ENCODE data around the gene C18orf63.
"Not testable (repeated sequence)": the region's sequence is repeated elsewhere in the genome, so short reads cannot be mapped to it uniquely, and the experiment has no call there.

C18orf63 gene

GRCh38 chr18:74299162-74299561, 16.5 kb upstream of the C18orf63 start:
- Histone ChIP-seq H3K4me3 (ENCODE audit: low read depth, low read length) (no peak overlapping the region), H3K27me3 (ENCODE audit: control insufficient read depth, insufficient read depth, low read length) (no peaks in the 10 kb centered on the region), H3K9me3 (ENCODE audit: control insufficient read depth, insufficient read depth, low read depth, low read length) (peaks cover 10% of the 10 kb centered on the region; the same call in 1 of the 2 replicates), H3K4me1 (ENCODE audit: control insufficient read depth, insufficient read depth, low read length) (no peaks in the 10 kb centered on the region), H3K36me3 (ENCODE audit: control insufficient read depth, insufficient read depth, low read length) (no peaks in the 10 kb centered on the region), H3K27ac (ENCODE audit: low read depth, low read length) (no peak overlapping the region), H3K9ac (ENCODE audit: low read length) (no peak overlapping the region)

GRCh38 chr18:74299746-74300145, 15.9 kb upstream of the C18orf63 start:
- Histone ChIP-seq H3K27ac (ENCODE audit: low read depth, low read length) (0 out of 2 replicates have a peak overlapping the region, but pooled peaks have one; percentile 2), H3K36me3 (ENCODE audit: control insufficient read depth, insufficient read depth, low read length) (no peaks in the 10 kb centered on the region), H3K4me3 (ENCODE audit: low read depth, low read length) (no peak overlapping the region), H3K4me1 (ENCODE audit: control insufficient read depth, insufficient read depth, low read length) (no peaks in the 10 kb centered on the region), H3K27me3 (ENCODE audit: control insufficient read depth, insufficient read depth, low read length) (no peaks in the 10 kb centered on the region), H3K9me3 (ENCODE audit: control insufficient read depth, insufficient read depth, low read depth, low read length) (peaks cover 10% of the 10 kb centered on the region; the same call in 1 of the 2 replicates), H3K9ac (ENCODE audit: low read length) (no peak overlapping the region)

- peaks cover 10% of the 10 kb centered on the region; the same call in 1 of the 2 replicates for H3K9me3 ChIP-seq (ENCODE audit: control insufficient read depth, insufficient read depth, low read depth, low read length)
- H3K27me3 ChIP-seq (ENCODE audit: control insufficient read depth, insufficient read depth, low read length) = no peaks in the 10 kb centered on the region
- H3K9ac ChIP-seq (ENCODE audit: low read length) = no peak overlapping the region
- H3K27ac ChIP-seq (ENCODE audit: low read depth, low read length) = no peak overlapping the region
- no peaks in the 10 kb centered on the region for H3K4me1 ChIP-seq (ENCODE audit: control insufficient read depth, insufficient read depth, low read length)
- H3K36me3 ChIP-seq (ENCODE audit: control insufficient read depth, insufficient read depth, low read length) = no peaks in the 10 kb centered on the region
- H3K4me3 ChIP-seq (ENCODE audit: low read depth, low read length) = no peak overlapping the region
These were observed 12.3 kb upstream of the C18orf63 start for GRCh38 chr18:74303306-74303705.

GRCh38 chr18:74303936-74304335, 11.7 kb upstream of the C18orf63 start:
- Histone ChIP-seq H3K36me3 (ENCODE audit: control insufficient read depth, insufficient read depth, low read length) (no peaks in the 10 kb centered on the region), H3K4me1 (ENCODE audit: control insufficient read depth, insufficient read depth, low read length) (no peaks in the 10 kb centered on the region), H3K4me3 (ENCODE audit: low read depth, low read length) (no peak overlapping the region), H3K9ac (ENCODE audit: low read length) (no peak overlapping the region), H3K27me3 (ENCODE audit: control insufficient read depth, insufficient read depth, low read length) (no peaks in the 10 kb centered on the region), H3K27ac (ENCODE audit: low read depth, low read length) (no peak overlapping the region), H3K9me3 (ENCODE audit: control insufficient read depth, insufficient read depth, low read depth, low read length) (peaks cover 10% of the 10 kb centered on the region; the same call in 1 of the 2 replicates)

DNA sequence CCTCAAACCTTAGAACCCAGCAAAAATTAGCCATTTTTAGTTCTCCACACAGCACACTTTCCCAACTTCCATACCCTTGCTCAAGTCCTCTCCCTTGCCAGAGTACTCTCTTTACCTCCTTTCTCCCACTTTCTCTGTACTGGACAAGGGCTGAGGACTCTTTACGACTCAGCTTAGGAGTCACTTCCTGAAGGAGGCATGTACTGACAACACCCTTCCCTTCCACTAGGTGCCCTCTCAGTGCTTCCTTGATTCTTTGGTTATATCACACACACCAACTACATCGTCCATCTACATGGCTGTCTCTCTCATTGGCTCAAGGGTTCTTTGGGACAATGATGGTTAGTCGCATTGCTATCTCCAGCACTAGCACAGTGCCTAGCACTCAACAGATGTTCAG, 5.2 kb upstream of the C18orf63 start:
- Histone ChIP-seq H3K4me3 (ENCODE audit: low read depth, low read length) (no peak overlapping the region), H3K27me3 (ENCODE audit: control insufficient read depth, insufficient read depth, low read length) (no peaks in the 10 kb centered on the region), H3K4me1 (ENCODE audit: control insufficient read depth, insufficient read depth, low read length) (no peaks in the 10 kb centered on the region), H3K36me3 (ENCODE audit: control insufficient read depth, insufficient read depth, low read length) (no peaks in the 10 kb centered on the region), H3K27ac (ENCODE audit: low read depth, low read length) (no peak overlapping the region), H3K9ac (ENCODE audit: low read length) (no peak overlapping the region), H3K9me3 (ENCODE audit: control insufficient read depth, insufficient read depth, low read depth, low read length) (peaks cover 20% of the 10 kb centered on the region)

DNA sequence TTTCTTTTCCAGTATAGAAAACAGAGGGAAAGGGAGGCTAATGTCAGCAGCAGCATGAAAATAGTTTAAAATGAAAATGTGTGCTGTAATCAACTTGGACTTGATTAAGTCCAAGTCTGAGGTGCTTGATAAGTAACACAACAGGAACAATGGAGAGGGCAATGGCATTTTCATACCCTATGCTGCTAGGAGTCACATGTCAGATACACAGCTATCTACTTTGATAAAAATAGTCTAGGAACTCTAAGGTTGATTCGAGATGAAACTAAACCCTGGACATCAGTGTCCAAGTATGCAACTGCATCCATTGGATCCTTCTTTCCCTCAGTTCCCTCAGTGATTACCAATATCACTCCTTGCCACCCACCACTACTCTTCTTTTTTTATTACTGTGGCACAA, 4.6 kb upstream of the C18orf63 start:
- H3K9me3 ChIP-seq (ENCODE audit: control insufficient read depth, insufficient read depth, low read depth, low read length) = peaks cover 20% of the 10 kb centered on the region
- H3K9ac ChIP-seq (ENCODE audit: low read length) = no peak overlapping the region
- H3K4me3 ChIP-seq (ENCODE audit: low read depth, low read length) = no peak overlapping the region
- no peak overlapping the region for H3K27ac ChIP-seq (ENCODE audit: low read depth, low read length)
- H3K4me1 ChIP-seq (ENCODE audit: control insufficient read depth, insufficient read depth, low read length) = no peaks in the 10 kb centered on the region
- no peaks in the 10 kb centered on the region for H3K27me3 ChIP-seq (ENCODE audit: control insufficient read depth, insufficient read depth, low read length)
- no peaks in the 10 kb centered on the region for H3K36me3 ChIP-seq (ENCODE audit: control insufficient read depth, insufficient read depth, low read length)

DNA sequence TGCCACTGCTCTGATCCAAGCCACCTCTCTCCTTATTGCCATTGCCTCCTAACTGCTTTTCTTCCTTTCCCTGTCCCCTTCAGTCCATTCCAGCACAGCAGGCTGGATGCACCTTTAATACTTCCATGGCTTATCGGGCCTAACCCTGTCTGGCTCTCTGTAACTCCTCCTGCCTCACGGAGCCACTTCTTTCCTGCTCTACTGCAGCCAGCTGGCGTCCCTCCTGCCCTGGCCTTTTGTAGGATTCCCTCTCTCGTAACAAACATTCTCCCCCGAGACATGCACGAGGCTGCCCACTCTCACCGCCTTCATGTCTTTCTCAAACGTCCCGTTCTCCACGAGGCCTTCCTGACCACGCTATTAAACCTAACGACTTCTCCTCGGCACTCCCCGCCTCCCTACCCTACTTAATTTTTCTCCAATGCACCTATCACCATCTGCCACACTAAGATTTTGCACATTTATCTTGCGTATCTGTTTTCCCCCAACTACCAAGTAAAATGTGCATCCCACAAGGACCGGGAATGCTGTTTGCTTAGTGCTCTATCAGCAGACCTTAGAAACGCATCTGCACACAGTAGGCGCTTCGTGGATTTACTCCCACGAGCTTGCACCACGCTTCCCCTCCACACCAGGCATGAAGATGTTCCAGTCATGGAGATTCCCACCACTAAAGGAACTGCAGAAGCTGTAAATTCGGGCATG, 728 bp upstream of the C18orf63 start:
- Histone ChIP-seq H3K27me3 (ENCODE audit: control insufficient read depth, insufficient read depth, low read length) (no peaks in the 10 kb centered on the region), H3K9ac (ENCODE audit: low read length) (no peak overlapping the region), H3K36me3 (ENCODE audit: control insufficient read depth, insufficient read depth, low read length) (no peaks in the 10 kb centered on the region), H3K4me3 (ENCODE audit: low read depth, low read length) (no peak overlapping the region), H3K27ac (ENCODE audit: low read depth, low read length) (no peak overlapping the region), H3K4me1 (ENCODE audit: control insufficient read depth, insufficient read depth, low read length) (peaks cover 7% of the 10 kb centered on the region; the same call in 1 of the 2 replicates), H3K9me3 (ENCODE audit: control insufficient read depth, insufficient read depth, low read depth, low read length) (peaks cover 20% of the 10 kb centered on the region)

DNA sequence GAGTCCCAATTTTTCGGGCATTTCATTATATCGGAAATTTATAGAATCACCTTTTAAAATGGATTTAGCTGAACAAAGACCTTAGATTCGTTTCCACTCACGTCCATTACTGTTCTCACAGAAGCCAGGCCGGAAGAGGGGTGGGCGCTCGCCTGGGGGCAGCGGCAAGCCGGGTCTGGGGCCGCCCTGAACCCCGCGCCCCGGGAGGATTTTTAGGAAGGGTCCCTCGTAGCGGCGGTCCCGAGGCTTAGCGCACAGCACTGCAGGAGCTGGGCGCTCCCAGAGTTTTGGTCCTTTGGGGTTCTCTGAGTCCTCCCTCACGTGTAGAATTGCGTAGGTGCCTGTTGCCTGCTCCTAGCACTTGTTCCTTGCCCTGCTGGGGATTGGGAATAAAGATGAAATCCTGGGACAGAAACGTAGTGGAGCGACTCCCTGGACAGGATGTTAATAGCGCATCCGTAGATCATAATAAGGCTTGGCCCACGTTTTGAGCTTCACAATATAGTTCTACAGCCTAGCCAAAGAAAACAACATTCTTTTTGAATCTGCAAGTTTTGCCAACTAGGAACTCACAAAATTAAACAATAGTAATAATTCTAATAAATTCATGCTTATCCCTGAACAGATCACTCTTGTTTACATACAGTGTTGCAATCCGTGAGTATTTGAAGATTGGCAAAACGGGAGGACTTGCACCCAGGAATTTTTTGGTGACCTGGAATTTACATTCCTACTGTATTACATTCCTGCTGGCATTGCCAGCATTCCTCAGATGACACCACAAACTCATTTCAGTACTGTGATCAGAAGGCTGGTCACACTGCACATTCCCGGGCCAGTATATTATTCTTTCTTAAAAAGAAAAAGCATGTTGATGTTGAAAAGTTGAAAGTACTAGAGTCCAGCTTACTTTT, 875 bp downstream of the C18orf63 start:
- Histone ChIP-seq H3K9me3 (ENCODE audit: control insufficient read depth, insufficient read depth, low read depth, low read length) (peaks cover 16% of the 10 kb centered on the region), H3K4me1 (ENCODE audit: control insufficient read depth, insufficient read depth, low read length) (peaks cover 7% of the 10 kb centered on the region; the same call in 1 of the 2 replicates), H3K36me3 (ENCODE audit: control insufficient read depth, insufficient read depth, low read length) (no peaks in the 10 kb centered on the region), H3K27ac (ENCODE audit: low read depth, low read length) (no peak overlapping the region), H3K9ac (ENCODE audit: low read length) (no peak overlapping the region), H3K4me3 (ENCODE audit: low read depth, low read length) (no peak overlapping the region), H3K27me3 (ENCODE audit: control insufficient read depth, insufficient read depth, low read length) (no peaks in the 10 kb centered on the region)

- Histone ChIP-seq H3K27me3 (ENCODE audit: control insufficient read depth, insufficient read depth, low read length) (no peaks in the 10 kb centered on the region), H3K27ac (ENCODE audit: low read depth, low read length) (no peak overlapping the region), H3K36me3 (ENCODE audit: control insufficient read depth, insufficient read depth, low read length) (no peaks in the 10 kb centered on the region), H3K9ac (ENCODE audit: low read length) (no peak overlapping the region), H3K4me1 (ENCODE audit: control insufficient read depth, insufficient read depth, low read length) (no peaks in the 10 kb centered on the region; the same call in 1 of the 2 replicates), H3K4me3 (ENCODE audit: low read depth, low read length) (no peak overlapping the region), H3K9me3 (ENCODE audit: control insufficient read depth, insufficient read depth, low read depth, low read length) (no peaks in the 10 kb centered on the region)
These were observed 10.6 kb downstream of the C18orf63 start for GRCh38 chr18:74326231-74326630.

DNA sequence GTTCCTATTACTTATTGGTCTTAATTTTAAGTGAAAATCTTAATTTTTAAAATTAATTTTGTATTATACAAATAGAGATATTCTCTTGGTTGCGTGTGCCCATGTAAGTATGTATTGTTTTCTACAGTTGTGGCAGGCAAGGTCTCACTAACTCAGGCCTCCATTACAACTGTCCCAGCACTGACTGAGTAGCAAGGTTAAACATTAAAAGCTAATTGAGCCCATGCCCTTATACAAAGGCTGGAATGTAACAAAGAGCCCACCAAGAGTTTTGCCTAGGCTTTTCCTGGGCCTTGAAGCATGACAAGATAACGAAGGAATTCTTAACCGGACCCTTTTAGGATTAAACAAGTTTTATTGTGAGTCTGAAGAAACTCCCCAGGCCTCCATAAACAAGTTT, 11.2 kb downstream of the C18orf63 start:
- not testable (repeated sequence) for H3K4me1 ChIP-seq (ENCODE audit: control insufficient read depth, insufficient read depth, low read length); H3K9me3 ChIP-seq (ENCODE audit: control insufficient read depth, insufficient read depth, low read depth, low read length); H3K4me3 ChIP-seq (ENCODE audit: low read depth, low read length); H3K9ac ChIP-seq (ENCODE audit: low read length); H3K36me3 ChIP-seq (ENCODE audit: control insufficient read depth, insufficient read depth, low read length); H3K27me3 ChIP-seq (ENCODE audit: control insufficient read depth, insufficient read depth, low read length); H3K27ac ChIP-seq (ENCODE audit: low read depth, low read length)

DNA sequence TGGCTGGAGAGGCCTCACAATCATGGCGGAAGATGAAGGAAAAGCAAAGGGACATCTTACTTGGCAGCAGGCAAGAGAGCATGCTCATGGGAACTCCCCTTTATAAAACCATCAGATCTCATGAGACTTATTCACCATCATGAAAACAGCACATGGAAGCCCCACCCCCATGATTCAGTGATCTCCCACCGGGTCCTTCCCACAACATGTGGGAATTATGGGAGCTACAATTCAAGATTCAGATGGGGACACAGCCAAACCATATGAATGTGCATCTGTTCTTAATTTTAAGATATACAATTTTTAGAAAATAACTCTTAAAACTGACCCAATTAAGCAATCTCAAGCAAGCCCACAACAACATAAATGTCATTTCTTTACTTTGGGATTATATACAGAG, 12.6 kb downstream of the C18orf63 start:
- Histone ChIP-seq H3K9me3 (ENCODE audit: control insufficient read depth, insufficient read depth, low read depth, low read length) (0 out of 2 replicates have a peak, but pooled peaks cover under 1% of the 10 kb centered on the region), H3K4me1 (ENCODE audit: control insufficient read depth, insufficient read depth, low read length) (no peaks in the 10 kb centered on the region; the same call in 1 of the 2 replicates), H3K27me3 (ENCODE audit: control insufficient read depth, insufficient read depth, low read length) (no peaks in the 10 kb centered on the region), H3K9ac (ENCODE audit: low read length) (no peak overlapping the region), H3K4me3 (ENCODE audit: low read depth, low read length) (no peak overlapping the region), H3K36me3 (ENCODE audit: control insufficient read depth, insufficient read depth, low read length) (no peaks in the 10 kb centered on the region), H3K27ac (ENCODE audit: low read depth, low read length) (no peak overlapping the region)

Measured in HUES6 (cell line).